ENCODE data around the gene PCSK5.

DNA sequence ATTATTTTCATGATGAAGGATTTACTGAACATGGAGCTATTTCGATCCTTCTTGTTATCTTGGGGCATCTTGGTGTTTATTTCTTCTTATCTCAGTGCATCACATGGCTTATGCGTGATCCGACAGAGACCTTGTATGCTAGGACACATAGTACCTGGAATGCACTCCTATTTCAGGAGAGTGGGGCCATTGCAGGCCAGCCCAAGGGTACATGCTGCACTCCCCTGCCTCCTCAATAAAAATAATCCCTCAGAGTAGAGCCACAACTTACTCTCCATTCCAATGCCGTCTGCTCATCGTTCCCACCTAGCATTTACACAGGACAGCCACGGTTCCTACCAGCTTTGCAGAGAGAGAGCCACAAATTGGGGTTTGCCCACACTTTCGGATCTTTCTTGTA lies 43.5 kb downstream of the PCSK5 start:
- TF ChIP-seq, protein P1, sequence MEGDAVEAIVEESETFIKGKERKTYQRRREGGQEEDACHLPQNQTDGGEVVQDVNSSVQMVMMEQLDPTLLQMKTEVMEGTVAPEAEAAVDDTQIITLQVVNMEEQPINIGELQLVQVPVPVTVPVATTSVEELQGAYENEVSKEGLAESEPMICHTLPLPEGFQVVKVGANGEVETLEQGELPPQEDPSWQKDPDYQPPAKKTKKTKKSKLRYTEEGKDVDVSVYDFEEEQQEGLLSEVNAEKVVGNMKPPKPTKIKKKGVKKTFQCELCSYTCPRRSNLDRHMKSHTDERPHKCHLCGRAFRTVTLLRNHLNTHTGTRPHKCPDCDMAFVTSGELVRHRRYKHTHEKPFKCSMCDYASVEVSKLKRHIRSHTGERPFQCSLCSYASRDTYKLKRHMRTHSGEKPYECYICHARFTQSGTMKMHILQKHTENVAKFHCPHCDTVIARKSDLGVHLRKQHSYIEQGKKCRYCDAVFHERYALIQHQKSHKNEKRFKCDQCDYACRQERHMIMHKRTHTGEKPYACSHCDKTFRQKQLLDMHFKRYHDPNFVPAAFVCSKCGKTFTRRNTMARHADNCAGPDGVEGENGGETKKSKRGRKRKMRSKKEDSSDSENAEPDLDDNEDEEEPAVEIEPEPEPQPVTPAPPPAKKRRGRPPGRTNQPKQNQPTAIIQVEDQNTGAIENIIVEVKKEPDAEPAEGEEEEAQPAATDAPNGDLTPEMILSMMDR (IDR thresholded peaks at IDR 0.05): no peak
- no peak for TF ChIP-seq POLR2A (IDR thresholded peaks at IDR 0.05)

Measured in adrenal gland (tissue), 5 donors.